Activated CD8-positive, alpha-beta memory T cell treated with anti-CD3 and anti-CD28 coated beads, Interleukin-2, amount 10 ng/mL, durations not matched to agents 7 days and 5 days (primary cell): Measurements from ENCODE around the gene SHROOM2. TPM values are rescaled to one million over a fixed set of nuclear protein-coding genes. Genes with fewer than 3 reads are reported as not detected.
"Not testable (repeated sequence)": the region's sequence is repeated elsewhere in the genome, so short reads cannot be mapped to it uniquely, and the experiment has no call there.

Experiments used
- ATAC-seq: fragments of 150-1000 bp; cut with Tn5 transposase; one replicate; pipeline ENCODE4 v1.10.0; 2021; ENCODE audit warnings: moderate library complexity
- CTCF ChIA-PET: fragments of 350-600 bp; sonication (Branson Sonifier 250); formaldehyde crosslinking; loops from one replicate; lab custom pipeline; 2021; ENCODE audit warnings: antibody characterized with exemption; lab: Charles Lee
- DNase-seq: peaks from one replicate; pipeline ENCODE4 v3.0.0-alpha.2; 2020
- H3K27ac Mint-ChIP-seq: one replicate; pipeline ENCODE4 v1.8.0; 2021; ENCODE audit warnings: mild to moderate bottlenecking, mixed read lengths
- H3K27me3 Mint-ChIP-seq: one replicate; pipeline ENCODE4 v1.8.0; 2021; ENCODE audit warnings: mixed read lengths
- H3K36me3 Mint-ChIP-seq: one replicate; pipeline ENCODE4 v1.8.0; 2021; ENCODE audit warnings: mild to moderate bottlenecking, mixed read lengths
- H3K4me1 Mint-ChIP-seq: one replicate; pipeline ENCODE4 v1.8.0; 2021; ENCODE audit warnings: mixed read lengths
- H3K4me3 Mint-ChIP-seq: one replicate; pipeline ENCODE4 v1.8.0; 2021; ENCODE audit warnings: mild to moderate bottlenecking, moderate library complexity, mixed read lengths
- H3K9me3 Mint-ChIP-seq: one replicate; pipeline ENCODE4 v1.8.0; 2022; ENCODE audit warnings: low read depth, mixed read lengths
- total RNA-seq, 2 experiments: library from RNA; stranded (reverse); gene quantifications; one replicate each; pipeline ENCODE4 v1.2.3, GENCODE V29; 2021

SHROOM2 gene
- total RNA-seq, 2 experiments from 2014 or later: not detected

GRCh38 chrX:9797384-9798360, 11.4 kb downstream of the SHROOM2 start:
- H3K36me3 Mint-ChIP-seq: no peaks in the 10 kb centered on the region
- no peaks in the 10 kb centered on the region for H3K4me1 Mint-ChIP-seq
- no peak for DNase-seq
- no peak overlapping the region for H3K4me3 Mint-ChIP-seq
- H3K27ac Mint-ChIP-seq: no peak overlapping the region
- peaks cover 3% of the 10 kb centered on the region for H3K27me3 Mint-ChIP-seq
- no peak for ATAC-seq
- H3K9me3 Mint-ChIP-seq: peaks cover 9% of the 10 kb centered on the region
- CTCF ChIA-PET: no interaction called here

GRCh38 chrX:9802737-9803136, 16.5 kb downstream of the SHROOM2 start:
- DNase-seq: no peak
- no peaks in the 10 kb centered on the region for H3K27me3 Mint-ChIP-seq
- H3K27ac Mint-ChIP-seq: no peak overlapping the region
- peaks cover 9% of the 10 kb centered on the region for H3K9me3 Mint-ChIP-seq
- no peaks in the 10 kb centered on the region for H3K36me3 Mint-ChIP-seq
- CTCF ChIA-PET: no interaction called here
- ATAC-seq: no peak
- no peaks in the 10 kb centered on the region for H3K4me1 Mint-ChIP-seq
- H3K4me3 Mint-ChIP-seq: no peak overlapping the region

GRCh38 chrX:9804444-9804843, 18.2 kb downstream of the SHROOM2 start:
- no peak overlapping the region for H3K4me3 Mint-ChIP-seq

GRCh38 chrX:9805956-9806355, 19.7 kb downstream of the SHROOM2 start:
- no peak overlapping the region for H3K27ac Mint-ChIP-seq
- CTCF ChIA-PET: no interaction called here
- no peaks in the 10 kb centered on the region for H3K4me1 Mint-ChIP-seq
- DNase-seq: no peak
- no peaks in the 10 kb centered on the region for H3K9me3 Mint-ChIP-seq
- no peak for ATAC-seq
- no peak overlapping the region for H3K4me3 Mint-ChIP-seq
- no peaks in the 10 kb centered on the region for H3K36me3 Mint-ChIP-seq
- no peaks in the 10 kb centered on the region for H3K27me3 Mint-ChIP-seq

More at GRCh38 chrX:9804444-9804843, 18.2 kb downstream of the SHROOM2 start:
- Mint-ChIP-seq H3K27ac (no peak overlapping the region), H3K4me1 (no peaks in the 10 kb centered on the region), H3K36me3 (no peaks in the 10 kb centered on the region), H3K27me3 (no peaks in the 10 kb centered on the region), H3K9me3 (peaks cover 9% of the 10 kb centered on the region)
- DNase-seq: no peak
- CTCF ChIA-PET: no interaction called here
- ATAC-seq: no peak

- CTCF ChIA-PET: no interaction called here
- H3K9me3 Mint-ChIP-seq: no peaks in the 10 kb centered on the region
- no peaks in the 10 kb centered on the region for H3K27me3 Mint-ChIP-seq
- H3K27ac Mint-ChIP-seq: no peak overlapping the region
- no peak overlapping the region for H3K4me3 Mint-ChIP-seq
- H3K4me1 Mint-ChIP-seq: no peaks in the 10 kb centered on the region
- DNase-seq (no peak), ATAC-seq (no peak)
- no peaks in the 10 kb centered on the region for H3K36me3 Mint-ChIP-seq
Measured at GRCh38 chrX:9807355-9808182, 21.3 kb downstream of the SHROOM2 start.

- CTCF ChIA-PET, H3K36me3 Mint-ChIP-seq, H3K4me1 Mint-ChIP-seq, H3K27ac Mint-ChIP-seq, ATAC-seq, DNase-seq, H3K9me3 Mint-ChIP-seq, H3K27me3 Mint-ChIP-seq, H3K4me3 Mint-ChIP-seq: not testable (repeated sequence)
Measured at GRCh38 chrX:9809876-9810275, 23.6 kb downstream of the SHROOM2 start.

GRCh38 chrX:9811086-9811485, 24.9 kb downstream of the SHROOM2 start:
- DNase-seq, H3K27ac Mint-ChIP-seq, H3K27me3 Mint-ChIP-seq, H3K4me1 Mint-ChIP-seq, H3K36me3 Mint-ChIP-seq, H3K4me3 Mint-ChIP-seq, ATAC-seq, CTCF ChIA-PET, H3K9me3 Mint-ChIP-seq: not testable (repeated sequence)

GRCh38 chrX:9816084-9816700, 30.0 kb downstream of the SHROOM2 start:
- peaks cover 27% of the 10 kb centered on the region for H3K27me3 Mint-ChIP-seq
- H3K36me3 Mint-ChIP-seq: no peaks in the 10 kb centered on the region
- H3K27ac Mint-ChIP-seq: no peak overlapping the region
- H3K4me3 Mint-ChIP-seq: no peak overlapping the region
- ATAC-seq: no peak
- no peak for DNase-seq
- H3K4me1 Mint-ChIP-seq: peaks cover 7% of the 10 kb centered on the region
- CTCF ChIA-PET: no interaction called here
- H3K9me3 Mint-ChIP-seq: no peaks in the 10 kb centered on the region

GRCh38 chrX:9821572-9821971, 35.3 kb downstream of the SHROOM2 start:
- Mint-ChIP-seq H3K27me3 (peaks cover 33% of the 10 kb centered on the region), H3K27ac (no peak overlapping the region), H3K4me1 (peaks cover 4% of the 10 kb centered on the region), H3K9me3 (no peaks in the 10 kb centered on the region), H3K36me3 (no peaks in the 10 kb centered on the region), H3K4me3 (no peak overlapping the region)
- CTCF ChIA-PET: no interaction called here
- DNase-seq: no peak
- no peak for ATAC-seq

GRCh38 chrX:9824554-9824953, 38.3 kb downstream of the SHROOM2 start:
- no peak for ATAC-seq
- Mint-ChIP-seq H3K4me1 (peaks cover 3% of the 10 kb centered on the region), H3K9me3 (no peaks in the 10 kb centered on the region), H3K27me3 (peaks cover 27% of the 10 kb centered on the region), H3K36me3 (no peaks in the 10 kb centered on the region), H3K27ac (no peak overlapping the region), H3K4me3 (no peak overlapping the region)
- CTCF ChIA-PET: no interaction called here
- no peak for DNase-seq

- Mint-ChIP-seq H3K36me3 (no peaks in the 10 kb centered on the region), H3K4me1 (peaks cover 9% of the 10 kb centered on the region), H3K9me3 (no peaks in the 10 kb centered on the region), H3K27me3 (peaks cover 27% of the 10 kb centered on the region), H3K27ac (no peak overlapping the region), H3K4me3 (no peak overlapping the region)
- ATAC-seq (no peak), DNase-seq (no peak)
- CTCF ChIA-PET: no interaction called here
Measured at GRCh38 chrX:9825129-9825790, 39.0 kb downstream of the SHROOM2 start.

GRCh38 chrX:9825966-9826365, 39.7 kb downstream of the SHROOM2 start:
- Mint-ChIP-seq H3K4me3 (no peak overlapping the region), H3K27me3 (peaks cover 30% of the 10 kb centered on the region), H3K9me3 (no peaks in the 10 kb centered on the region), H3K36me3 (no peaks in the 10 kb centered on the region), H3K4me1 (peaks cover 9% of the 10 kb centered on the region), H3K27ac (no peak overlapping the region)
- ATAC-seq (no peak), DNase-seq (no peak)
- CTCF ChIA-PET: no interaction called here
